ENCODE results near the gene PPP2R3B.

GRCh38 chrX:346034-346813, 40.5 kb downstream of the PPP2R3B start:
- TF ChIP-seq POLR2A (IDR thresholded peaks at IDR 0.05; ENCODE audit: extremely low read depth, insufficient read length) (no peak), CTCF (IDR thresholded peaks at IDR 0.05; ENCODE audit: low read depth, low read length) (no peak)

Data from NB4 (cell line).